HG03520 (cell line): ENCODE measurements around the gene FLRT2.

Source experiments
- ATAC-seq: cut with Tn5 transposase; IDR thresholded peaks from one replicate; pipeline ENCODE4 v1.9.1; 2021; ENCODE audit warnings: mild to moderate bottlenecking, moderate library complexity; ENCODE audit not compliant: unreplicated experiment

FLRT2 gene

DNA sequence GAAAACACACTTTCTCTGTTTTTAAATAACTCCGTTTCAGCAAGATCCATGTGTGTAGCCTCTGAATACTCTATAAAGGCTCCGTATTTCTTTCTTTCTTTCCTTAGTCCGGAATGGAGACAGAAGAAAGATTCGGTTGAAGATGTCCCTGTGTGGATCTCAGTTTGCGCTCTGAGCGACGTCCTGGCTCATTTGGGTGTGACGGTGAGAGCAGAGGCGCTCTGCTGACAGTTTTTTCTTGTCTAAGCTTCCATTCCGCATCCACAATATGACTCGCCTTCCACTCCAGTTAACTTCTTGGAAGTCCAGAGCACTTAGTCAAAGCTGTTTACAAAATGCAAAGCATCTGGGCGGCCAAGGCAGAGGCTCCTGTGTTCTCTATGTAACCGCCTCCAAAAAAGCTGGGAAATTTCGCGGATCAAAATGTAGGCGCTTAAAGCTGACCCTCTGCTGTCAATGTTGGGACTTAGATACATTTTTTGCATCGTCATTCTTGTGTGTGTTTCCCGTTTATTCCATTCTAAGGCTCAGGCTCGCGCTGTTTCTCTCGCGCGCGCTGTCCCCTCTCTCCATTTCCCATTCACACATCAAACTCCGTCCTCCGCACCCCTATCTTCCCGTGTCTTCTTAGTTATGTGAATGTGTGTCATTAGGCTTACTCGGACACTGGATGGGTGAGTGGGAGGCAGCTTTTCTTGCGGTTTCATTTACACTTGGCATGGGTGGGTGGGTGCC is 880 bp upstream of the FLRT2 start:
- no peak for ATAC-seq

- no peak for ATAC-seq
These were observed 682 bp downstream of the FLRT2 start for GRCh38 chr14:85530626-85531025.

- no peak for ATAC-seq
These were observed 1.2 kb downstream of the FLRT2 start for GRCh38 chr14:85531141-85531586.

- ATAC-seq: no peak
These were observed 1.8 kb downstream of the FLRT2 start for GRCh38 chr14:85531587-85532373.

DNA sequence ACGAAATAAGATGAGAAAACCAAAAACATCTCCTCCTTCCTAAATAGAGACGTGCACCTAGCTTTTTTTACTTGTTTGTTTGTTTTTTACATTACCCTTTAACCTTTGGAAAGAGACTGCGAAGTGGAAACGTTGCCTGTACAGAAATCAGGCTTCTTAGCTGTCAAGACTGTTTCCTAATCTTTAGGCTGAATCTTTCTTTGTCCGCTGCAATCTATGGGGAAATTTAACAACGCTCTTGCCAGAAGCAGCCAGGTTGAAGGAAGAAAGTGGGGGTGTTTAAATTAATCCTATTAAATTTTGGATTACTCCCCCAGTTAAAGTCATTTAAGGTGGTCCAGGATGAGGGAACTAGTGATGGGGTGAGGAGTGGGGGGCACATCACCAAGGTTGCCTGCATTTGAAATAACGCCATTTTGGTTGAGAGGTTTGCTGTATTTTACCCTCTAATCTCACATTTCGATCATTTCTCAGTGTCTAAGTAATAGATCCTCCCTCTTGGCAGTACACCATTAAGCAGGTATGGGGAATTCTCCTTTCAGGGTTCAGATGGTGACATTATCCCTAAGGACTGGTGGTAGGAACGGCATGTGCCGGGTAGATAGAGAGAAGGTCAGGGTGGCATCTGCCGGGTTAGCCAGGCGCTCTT is 2.6 kb downstream of the FLRT2 start:
- no peak for ATAC-seq

- ATAC-seq: no peak
These were observed 3.3 kb downstream of the FLRT2 start for GRCh38 chr14:85533023-85533860.

DNA sequence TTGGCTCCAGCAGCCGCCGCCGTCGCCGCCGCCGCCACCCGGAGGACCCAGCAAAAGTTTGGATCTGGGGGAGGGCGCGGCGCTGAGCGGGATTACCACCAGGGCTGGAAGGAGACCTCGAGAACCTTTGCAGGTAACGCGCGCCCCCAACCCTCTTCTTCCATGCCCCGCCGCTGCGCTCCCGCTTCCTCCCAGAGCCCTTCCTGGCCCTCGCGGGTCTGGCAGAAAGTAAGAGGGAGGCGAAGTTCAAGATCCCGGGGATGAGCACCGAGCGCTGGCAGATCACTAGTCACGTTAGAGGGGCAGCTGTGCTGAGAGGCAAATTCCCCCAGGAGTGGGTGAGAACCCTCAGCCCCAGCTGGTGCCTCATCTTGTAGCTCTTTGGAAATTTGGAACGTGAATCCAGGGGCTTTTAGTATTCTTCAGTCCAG is 3.9 kb downstream of the FLRT2 start:
- no peak for ATAC-seq

- no peak for ATAC-seq
These were observed 4.7 kb downstream of the FLRT2 start for GRCh38 chr14:85534458-85535293.

DNA sequence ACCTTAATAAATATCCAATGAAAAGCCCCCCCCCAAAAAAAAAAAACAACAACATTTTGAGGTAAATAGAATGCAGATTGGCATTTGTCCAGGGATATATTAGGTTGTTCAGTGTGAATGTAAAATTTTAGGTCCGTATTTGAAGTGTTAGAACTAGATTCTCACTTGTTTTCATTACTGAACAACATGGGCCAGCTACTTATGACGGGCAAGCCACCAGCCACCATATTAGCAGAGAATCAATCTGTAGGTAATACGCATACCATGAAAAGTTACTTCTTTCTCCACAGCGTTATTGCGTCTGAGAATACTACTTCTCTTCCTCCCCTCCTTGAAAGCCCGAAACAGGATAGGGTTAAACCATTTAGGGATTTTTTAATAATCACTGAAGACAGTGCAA is 5.4 kb downstream of the FLRT2 start:
- ATAC-seq: no peak

DNA sequence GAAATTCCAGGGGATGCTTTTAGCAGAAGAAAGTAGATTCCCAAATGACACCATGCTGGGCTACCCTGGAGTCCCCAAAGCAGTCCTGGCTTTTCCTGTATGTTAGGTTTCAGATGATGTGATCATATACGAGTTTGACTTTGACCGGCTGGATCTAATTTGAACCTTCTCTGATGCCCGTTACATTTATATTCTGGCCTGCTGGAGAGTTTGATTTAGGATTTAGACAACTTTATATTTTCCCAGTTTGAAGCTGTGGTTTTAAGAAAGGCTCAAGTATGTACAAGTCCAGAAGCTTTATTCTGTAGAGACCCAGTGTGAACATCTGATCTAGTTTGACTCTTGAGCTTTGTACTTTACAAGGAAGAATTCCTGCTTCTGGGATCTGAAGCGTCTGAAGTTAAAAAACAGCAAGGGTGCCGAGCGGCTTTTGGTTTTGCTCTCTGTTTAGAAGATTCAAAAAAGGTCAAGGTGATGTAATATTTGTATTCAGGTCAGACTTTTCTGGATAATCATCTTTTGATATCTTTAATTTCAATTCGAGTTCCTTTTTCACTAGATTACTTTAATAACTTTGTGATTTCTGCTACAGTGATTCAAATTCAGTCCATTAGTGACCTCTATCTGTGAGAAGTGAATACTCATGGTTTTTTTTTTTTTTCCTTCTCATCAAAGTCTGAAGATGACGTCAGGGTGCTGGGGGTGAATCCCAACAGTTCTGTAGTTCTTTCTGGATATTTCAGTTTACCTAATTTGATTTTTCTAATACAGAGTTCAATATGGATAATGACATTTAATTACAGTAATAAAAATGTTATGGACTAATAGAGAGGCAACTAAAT is 6.3 kb downstream of the FLRT2 start:
- ATAC-seq: no peak

GRCh38 chr14:85536833-85537190 is 6.9 kb downstream of the FLRT2 start:
- ATAC-seq: no peak

DNA sequence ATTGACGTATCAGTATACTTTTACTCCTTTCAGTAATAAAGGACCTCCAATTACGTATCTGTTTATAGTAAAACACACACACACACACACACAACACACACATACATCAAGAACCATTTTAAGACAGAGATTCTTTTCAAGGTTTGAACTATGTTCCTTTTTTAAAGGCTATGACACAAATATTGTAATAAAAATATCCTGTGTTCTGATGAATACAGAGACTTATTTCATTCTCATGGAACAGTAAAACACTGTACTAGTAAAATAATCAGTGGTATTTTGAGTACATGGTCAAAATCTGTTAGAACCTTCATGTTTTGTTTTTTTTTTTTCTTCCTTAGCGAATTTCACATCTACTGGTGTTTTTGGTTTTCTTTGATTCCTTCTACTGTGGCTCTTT is 7.6 kb downstream of the FLRT2 start:
- ATAC-seq: no peak

GRCh38 chr14:85538636-85539035 is 8.7 kb downstream of the FLRT2 start:
- ATAC-seq: no peak

GRCh38 chr14:85539510-85539909 is 9.6 kb downstream of the FLRT2 start:
- ATAC-seq: no peak

DNA sequence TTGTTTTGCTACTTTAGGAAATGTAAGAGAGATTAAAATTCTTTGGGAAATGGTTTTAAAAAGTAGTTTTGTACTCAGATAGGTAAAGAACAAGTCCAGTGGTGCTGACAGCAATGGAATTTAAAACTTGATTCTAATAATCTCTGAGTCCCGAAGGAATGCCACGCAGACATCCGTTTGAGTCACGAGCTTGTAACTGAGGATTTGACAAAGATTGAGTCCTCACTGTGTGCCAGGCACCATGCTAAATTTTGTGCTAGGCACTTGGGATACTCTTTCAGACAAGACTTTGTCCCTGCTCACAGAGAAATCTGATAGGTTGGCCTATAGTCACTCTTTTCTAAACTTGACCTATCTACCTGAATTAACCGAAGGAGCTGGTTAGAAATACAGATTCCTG is 12.7 kb downstream of the FLRT2 start:
- no peak for ATAC-seq

- ATAC-seq: no peak
These were observed 15.8 kb downstream of the FLRT2 start for GRCh38 chr14:85545738-85546137.

GRCh38 chr14:85546390-85546789 is 16.4 kb downstream of the FLRT2 start:
- no peak for ATAC-seq

DNA sequence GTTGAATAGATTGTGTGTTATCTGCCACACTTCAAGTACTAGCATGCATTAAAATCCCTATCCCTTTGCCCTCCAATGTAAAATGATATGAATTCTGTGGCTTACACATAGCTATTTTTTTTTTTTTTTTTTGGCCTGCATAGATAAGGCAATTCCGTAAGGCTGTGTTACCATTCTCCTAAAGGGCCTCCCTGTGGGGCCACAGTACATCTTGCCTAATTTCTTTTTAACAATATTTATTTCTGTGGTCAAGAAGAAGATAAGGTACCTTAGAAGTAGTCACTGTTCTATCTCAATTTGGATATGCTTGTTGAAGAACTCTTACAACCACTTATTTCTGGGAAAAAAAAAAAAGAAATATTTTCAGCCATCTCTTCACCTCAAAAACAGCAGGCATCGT is 19.8 kb downstream of the FLRT2 start:
- ATAC-seq: no peak

GRCh38 chr14:85554106-85554505 is 24.2 kb downstream of the FLRT2 start:
- ATAC-seq: no peak
